RCC 7860 (cell line): Measurements from ENCODE around the gene CD247.
A peak's percentile ranks its signal among the peaks of the same experiment; 100 is the strongest.

Source experiments
- DNase-seq: peaks from one replicate; pipeline ENCODE4 v3.0.0-alpha.2; 2015; ENCODE audit warnings: low spot score
- FAIRE-seq: peaks from 2 replicates; lab custom pipeline; 2012; peaks lifted over from hg19 to GRCh38; lab: Jason Lieb, UNC

Gene CD247

GRCh38 chr1:167420510-167420909 lies 97.8 kb downstream of the CD247 start:
- no peak for FAIRE-seq
- DNase-seq: no peak

GRCh38 chr1:167419245-167419644 lies 99.1 kb downstream of the CD247 start:
- FAIRE-seq: no peak
- no peak for DNase-seq

- FAIRE-seq: no peak
- no peak for DNase-seq
These were observed 99.9 kb downstream of the CD247 start for GRCh38 chr1:167418391-167418790.

- no peak for FAIRE-seq
- no peak for DNase-seq
These were observed 101.8 kb downstream of the CD247 start for GRCh38 chr1:167416506-167416905.

- DNase-seq: no peak
- FAIRE-seq: no peak
These were observed 105.0 kb downstream of the CD247 start for GRCh38 chr1:167413328-167413727.

GRCh38 chr1:167412920-167413319 lies 105.4 kb downstream of the CD247 start:
- DNase-seq (no peak), FAIRE-seq (no peak)

- DNase-seq (no peak), FAIRE-seq (no peak)
These were observed 106.3 kb downstream of the CD247 start for GRCh38 chr1:167412072-167412471.

GRCh38 chr1:167409183-167409582 lies 109.1 kb downstream of the CD247 start:
- FAIRE-seq (no peak), DNase-seq (no peak)

- no peak for FAIRE-seq
These were observed 110.0 kb downstream of the CD247 start for GRCh38 chr1:167408355-167408754.

GRCh38 chr1:167404908-167405307 lies 113.4 kb downstream of the CD247 start:
- DNase-seq (no peak), FAIRE-seq (no peak)

More at GRCh38 chr1:167408355-167408754, 110.0 kb downstream of the CD247 start:
- no peak for DNase-seq

GRCh38 chr1:167404161-167404888 lies 114.0 kb downstream of the CD247 start:
- DNase-seq (no peak), FAIRE-seq (no peak)

- DNase-seq: peak; percentile 41
- no peak for FAIRE-seq
These were observed 117.0 kb downstream of the CD247 start for GRCh38 chr1:167401260-167401873.

- FAIRE-seq (no peak), DNase-seq (no peak)
These were observed 117.9 kb downstream of the CD247 start for GRCh38 chr1:167400359-167400953.

- no peak for FAIRE-seq
- no peak for DNase-seq
These were observed 126.1 kb downstream of the CD247 start for GRCh38 chr1:167392200-167392696.

GRCh38 chr1:167388976-167389375 lies 129.4 kb downstream of the CD247 start:
- FAIRE-seq (no peak), DNase-seq (no peak)

GRCh38 chr1:167387251-167387910 lies 130.9 kb downstream of the CD247 start:
- DNase-seq: no peak
- FAIRE-seq: no peak
